Endothelial cell (in vitro differentiated cells): Measurements from ENCODE around the gene IRX2. TPM values are rescaled to one million over a fixed set of nuclear protein-coding genes. Genes with fewer than 3 reads are reported as not detected.

Experiments used
- DNase-seq: peaks from one replicate; pipeline ENCODE4 v3.0.0; 2021; ENCODE audit warnings: low spot score
- H3K27ac Mint-ChIP-seq: one replicate; pipeline ENCODE4 v1.8.0; 2021; ENCODE audit warnings: mixed read lengths, inconsistent platforms; ENCODE audit not compliant: unreplicated experiment
- H3K27me3 Mint-ChIP-seq: one replicate; pipeline ENCODE4 v1.8.0; 2021; ENCODE audit warnings: mild to moderate bottlenecking, moderate library complexity, mixed read lengths, inconsistent platforms; ENCODE audit not compliant: unreplicated experiment
- H3K36me3 Mint-ChIP-seq: one replicate; pipeline ENCODE4 v1.8.0; 2021; ENCODE audit warnings: mild to moderate bottlenecking, low read depth, mixed read lengths, inconsistent platforms; ENCODE audit not compliant: unreplicated experiment
- H3K4me1 Mint-ChIP-seq: one replicate; pipeline ENCODE4 v1.8.0; 2021; ENCODE audit warnings: mild to moderate bottlenecking, mixed read lengths, inconsistent platforms; ENCODE audit not compliant: unreplicated experiment
- H3K4me3 Mint-ChIP-seq: one replicate; pipeline ENCODE4 v1.8.0; 2021; ENCODE audit warnings: mild to moderate bottlenecking, mixed read lengths, inconsistent platforms; ENCODE audit not compliant: unreplicated experiment
- H3K9me3 Mint-ChIP-seq: one replicate; pipeline ENCODE4 v1.8.0; 2021; ENCODE audit warnings: mixed read lengths, inconsistent platforms; ENCODE audit not compliant: unreplicated experiment
- total RNA-seq: library from RNA; stranded (reverse); fragmentation: NEBNext Ultra II Directional; extraction: Animal tissue kit (Norgen Biotek cat#: 25700); gene quantifications from one replicate; pipeline ENCODE4 v1.2.1, GENCODE V29; 2021; ENCODE audit not compliant: unreplicated experiment
- TF ChIP-seq, protein P1 (sequence below): fragments of 200-600 bp; sonication (generic); IDR thresholded peaks from one replicate; pipeline ENCODE4 v1.5.0; 2021; ENCODE audit warnings: antibody characterized with exemption; ENCODE audit not compliant: unreplicated experiment

IRX2 gene
- total RNA-seq, 1 donor from 2014 or later = 0.72 TPM

DNA sequence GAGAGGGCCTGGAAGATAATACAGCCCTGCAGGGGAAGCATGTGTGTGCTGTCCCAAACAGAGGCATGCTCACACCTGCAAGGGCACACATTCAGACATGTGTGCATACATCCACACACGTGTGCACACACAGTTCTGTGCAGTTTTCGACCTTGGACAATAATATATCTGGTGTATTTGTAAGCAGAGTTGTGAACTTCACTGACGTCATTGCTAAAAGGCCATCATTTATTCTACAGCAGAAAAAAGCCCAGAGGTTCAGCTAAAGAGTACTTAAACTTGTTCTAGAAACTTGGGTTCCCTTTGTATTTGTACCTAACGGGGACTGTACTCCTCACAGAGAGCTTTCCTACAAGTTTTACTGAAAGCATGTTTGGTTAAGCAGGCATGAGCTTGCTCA lies 19.5 kb downstream of the IRX2 start:
- DNase-seq = no peak
- Mint-ChIP-seq H3K4me1 (no peaks in the 10 kb centered on the region), H3K4me3 (no peak overlapping the region), H3K9me3 (no peaks in the 10 kb centered on the region), H3K36me3 (peaks cover 5% of the 10 kb centered on the region), H3K27ac (no peak overlapping the region), H3K27me3 (peaks cover 4% of the 10 kb centered on the region)
- TF ChIP-seq, protein P1, sequence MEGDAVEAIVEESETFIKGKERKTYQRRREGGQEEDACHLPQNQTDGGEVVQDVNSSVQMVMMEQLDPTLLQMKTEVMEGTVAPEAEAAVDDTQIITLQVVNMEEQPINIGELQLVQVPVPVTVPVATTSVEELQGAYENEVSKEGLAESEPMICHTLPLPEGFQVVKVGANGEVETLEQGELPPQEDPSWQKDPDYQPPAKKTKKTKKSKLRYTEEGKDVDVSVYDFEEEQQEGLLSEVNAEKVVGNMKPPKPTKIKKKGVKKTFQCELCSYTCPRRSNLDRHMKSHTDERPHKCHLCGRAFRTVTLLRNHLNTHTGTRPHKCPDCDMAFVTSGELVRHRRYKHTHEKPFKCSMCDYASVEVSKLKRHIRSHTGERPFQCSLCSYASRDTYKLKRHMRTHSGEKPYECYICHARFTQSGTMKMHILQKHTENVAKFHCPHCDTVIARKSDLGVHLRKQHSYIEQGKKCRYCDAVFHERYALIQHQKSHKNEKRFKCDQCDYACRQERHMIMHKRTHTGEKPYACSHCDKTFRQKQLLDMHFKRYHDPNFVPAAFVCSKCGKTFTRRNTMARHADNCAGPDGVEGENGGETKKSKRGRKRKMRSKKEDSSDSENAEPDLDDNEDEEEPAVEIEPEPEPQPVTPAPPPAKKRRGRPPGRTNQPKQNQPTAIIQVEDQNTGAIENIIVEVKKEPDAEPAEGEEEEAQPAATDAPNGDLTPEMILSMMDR = no peak

DNA sequence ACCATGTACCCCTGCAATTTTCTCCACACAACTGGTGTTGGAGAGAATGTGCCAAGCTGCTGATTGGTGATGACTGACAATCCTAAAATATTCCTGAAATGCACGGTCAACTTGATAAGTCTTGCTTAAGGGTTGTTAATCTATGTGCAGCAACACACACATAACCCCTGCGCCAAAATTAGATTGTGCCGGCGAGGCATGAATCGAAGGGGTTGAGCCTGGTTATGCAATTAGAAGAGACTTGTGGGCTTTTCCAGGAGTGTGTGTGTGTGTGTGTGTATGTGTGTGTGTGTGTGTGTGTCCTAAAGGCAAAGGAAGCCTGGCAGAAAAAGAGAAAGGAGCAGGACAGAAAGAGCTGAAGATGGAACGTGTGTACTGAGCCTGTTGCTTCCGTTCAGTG lies 22.3 kb downstream of the IRX2 start:
- peaks cover 6% of the 10 kb centered on the region for H3K9me3 Mint-ChIP-seq
- no peak overlapping the region for H3K27ac Mint-ChIP-seq
- H3K36me3 Mint-ChIP-seq = peaks cover 5% of the 10 kb centered on the region
- peaks cover 3% of the 10 kb centered on the region for H3K27me3 Mint-ChIP-seq
- no peak overlapping the region for H3K4me3 Mint-ChIP-seq
- TF ChIP-seq, protein P1 = no peak
- DNase-seq = no peak
- H3K4me1 Mint-ChIP-seq = no peaks in the 10 kb centered on the region

DNA sequence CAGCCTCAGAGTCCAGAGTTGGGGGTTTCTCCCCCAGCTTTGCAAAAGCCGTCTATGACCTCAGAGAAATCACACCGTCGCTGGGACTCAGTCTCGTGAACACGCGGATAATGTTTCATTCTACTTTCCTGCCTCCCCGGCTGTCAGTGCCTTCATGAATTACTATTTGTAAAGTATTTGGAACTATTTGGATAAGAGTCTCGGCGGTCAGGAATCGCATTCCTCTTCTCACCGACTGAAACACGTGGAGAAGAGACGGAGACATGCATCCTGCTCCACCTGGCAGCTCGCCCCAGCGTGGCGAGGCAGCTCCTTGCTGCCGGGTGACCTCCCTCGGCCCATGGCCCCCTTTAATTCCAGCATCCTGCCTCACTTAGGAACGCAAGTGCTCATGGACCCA lies 23.9 kb downstream of the IRX2 start:
- Mint-ChIP-seq H3K9me3 (peaks cover 6% of the 10 kb centered on the region), H3K4me1 (no peaks in the 10 kb centered on the region), H3K36me3 (peaks cover 4% of the 10 kb centered on the region), H3K27ac (no peak overlapping the region), H3K27me3 (no peaks in the 10 kb centered on the region), H3K4me3 (no peak overlapping the region)
- TF ChIP-seq, protein P1 = no peak
- no peak for DNase-seq

DNA sequence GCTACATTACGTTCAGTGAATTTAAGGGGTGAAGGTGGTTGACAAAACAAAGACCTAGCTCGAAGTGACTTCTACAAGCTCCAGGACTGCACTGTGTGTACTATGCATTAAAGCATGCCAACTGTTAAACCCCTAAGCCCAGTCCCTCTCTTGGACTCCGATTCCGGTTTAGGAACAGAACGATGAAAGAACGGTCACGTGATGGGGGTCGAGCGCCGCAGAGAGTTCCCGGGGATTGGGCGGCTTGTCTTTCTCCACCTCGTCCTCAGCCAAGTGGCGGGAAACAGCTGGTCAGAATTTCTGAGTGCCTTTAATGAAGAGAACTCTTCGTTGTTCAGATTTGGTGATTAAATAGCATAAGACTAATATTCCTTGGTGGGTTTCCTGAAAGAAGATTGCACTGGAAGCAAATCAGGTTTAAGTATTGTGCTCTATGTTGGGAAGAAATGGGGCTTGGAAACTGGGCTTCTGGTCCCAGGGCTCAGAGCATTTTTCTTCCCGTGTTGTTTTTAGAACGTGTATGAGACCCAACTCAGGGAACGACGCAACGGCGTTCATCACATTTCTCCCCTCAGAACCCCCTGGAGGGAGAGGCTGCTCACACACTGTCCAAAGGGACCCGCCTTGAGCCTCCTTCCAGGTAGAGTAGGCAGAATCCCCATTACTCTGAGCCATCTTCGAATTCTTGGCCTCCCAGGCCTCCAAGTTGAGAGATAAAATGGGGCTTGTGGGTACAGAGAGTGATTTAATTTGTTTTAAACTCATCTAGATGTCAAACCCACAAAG lies 25.3 kb downstream of the IRX2 start:
- TF ChIP-seq, protein P1 = no peak
- no peak for DNase-seq
- no peaks in the 10 kb centered on the region for H3K36me3 Mint-ChIP-seq
- no peak overlapping the region for H3K27ac Mint-ChIP-seq
- peaks cover 5% of the 10 kb centered on the region for H3K4me1 Mint-ChIP-seq
- H3K9me3 Mint-ChIP-seq = peaks cover 6% of the 10 kb centered on the region
- H3K27me3 Mint-ChIP-seq = no peaks in the 10 kb centered on the region
- no peak overlapping the region for H3K4me3 Mint-ChIP-seq

DNA sequence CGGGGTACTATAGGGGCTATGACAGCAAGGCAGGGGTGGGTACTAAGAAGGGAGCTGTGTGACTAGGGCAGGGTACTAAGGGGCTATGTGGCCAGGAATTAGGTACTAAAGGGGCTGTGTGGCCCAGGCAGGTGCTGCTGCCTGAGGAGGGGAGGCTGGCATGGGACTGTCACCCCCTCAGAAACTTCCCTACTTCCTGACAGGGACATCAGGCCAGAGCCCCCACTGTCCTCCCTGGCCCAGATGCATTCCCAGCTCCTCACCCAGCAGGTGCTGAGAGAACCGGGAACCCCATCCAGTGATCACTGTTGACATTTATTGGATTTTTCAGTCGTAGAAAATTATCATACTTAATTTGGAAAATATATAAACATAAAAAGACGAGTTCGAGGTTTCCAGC lies 26.6 kb downstream of the IRX2 start:
- no peaks in the 10 kb centered on the region for H3K36me3 Mint-ChIP-seq
- no peak overlapping the region for H3K27ac Mint-ChIP-seq
- H3K27me3 Mint-ChIP-seq = no peaks in the 10 kb centered on the region
- peaks cover 5% of the 10 kb centered on the region for H3K4me1 Mint-ChIP-seq
- no peak for DNase-seq
- H3K4me3 Mint-ChIP-seq = no peak overlapping the region
- TF ChIP-seq, protein P1 = no peak
- H3K9me3 Mint-ChIP-seq = peaks cover 6% of the 10 kb centered on the region
